ENCODE measurements around the gene MARCHF10.

DNA sequence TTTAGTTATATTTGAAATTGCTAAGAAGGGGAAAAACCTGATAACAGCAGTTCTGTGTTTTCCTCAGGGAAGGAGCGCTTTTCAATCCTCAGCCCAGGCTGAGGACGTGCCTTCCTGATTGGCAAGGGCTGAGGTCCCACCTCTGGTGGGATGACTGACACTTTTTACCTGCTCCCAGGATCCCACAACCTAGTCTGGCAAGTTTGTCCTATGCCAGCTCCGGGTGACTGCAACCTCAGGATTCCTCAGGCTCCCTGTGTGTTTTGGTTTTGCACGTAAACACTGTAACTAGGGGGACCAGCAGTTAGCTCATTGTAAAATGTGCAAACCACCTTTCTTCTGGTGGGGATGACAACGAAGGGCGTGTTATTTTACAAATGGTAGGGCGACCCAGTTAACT is 7.5 kb downstream of the MARCHF10 start:
- TF ChIP-seq CTCF (IDR thresholded peaks at IDR 0.05), result no peak
- peak in 1 of 3 donors; percentile 32 for TF ChIP-seq POLR2AphosphoS5 (IDR thresholded peaks at IDR 0.05)
- no peak for TF ChIP-seq POLR2A (IDR thresholded peaks at IDR 0.05)

Data from breast epithelium (tissue), 3 donors.